CD4-positive, alpha-beta T cell treated with Interferon alpha-2 for 1 hour (primary cell): ENCODE data around the gene MCHR1.

Source experiments
- DNase-seq, 2 donors: peaks; one replicate each; pipeline ENCODE4 v3.0.0-alpha.2; 2020 to 2022

The MCHR1 gene

GRCh38 chr22:40727964-40728615, 48.8 kb downstream of the MCHR1 start:
- DNase-seq = no peak

DNA sequence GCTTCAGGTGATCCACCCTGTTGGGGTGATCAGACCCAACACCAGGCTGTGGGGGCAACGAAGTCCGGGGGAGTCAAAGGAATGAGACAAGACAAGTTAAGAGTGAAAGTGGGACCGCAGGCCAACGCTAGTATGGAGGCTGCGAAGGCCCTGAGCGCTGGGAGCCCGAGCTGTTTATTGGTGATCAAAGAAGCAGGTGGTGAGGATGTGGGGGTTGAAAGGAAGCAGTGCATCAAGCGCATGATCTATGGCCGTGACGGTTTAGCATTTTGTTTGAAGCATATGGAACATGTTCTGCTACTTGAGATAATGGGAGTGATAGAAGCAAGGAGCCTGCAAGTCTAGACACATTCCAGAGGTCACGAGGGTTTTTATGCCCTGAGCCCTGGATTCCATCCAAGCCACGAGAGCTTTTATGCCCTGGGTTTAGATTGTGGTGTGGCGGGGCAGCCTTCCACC, 49.5 kb downstream of the MCHR1 start:
- peak; percentile 55 to 68 for DNase-seq

DNA sequence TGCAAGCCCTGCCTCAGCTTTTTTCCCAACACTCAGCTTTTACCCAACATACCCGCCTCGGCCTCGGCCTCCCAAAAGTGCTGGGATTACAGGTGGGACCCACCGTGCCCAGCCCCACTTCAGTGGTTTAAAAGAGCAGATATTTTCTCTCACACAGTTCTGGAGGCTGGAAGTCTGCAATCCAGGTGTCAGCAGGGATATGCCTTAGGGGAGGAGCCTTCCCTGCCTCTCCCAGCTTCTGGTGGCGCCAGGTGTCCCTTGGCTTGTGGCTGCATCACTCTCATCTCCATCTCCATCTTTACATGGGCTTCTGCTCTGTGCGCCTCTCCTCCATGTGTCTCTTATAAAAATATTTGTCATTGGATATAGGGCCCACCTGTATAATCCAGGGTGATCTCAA, 50.0 kb downstream of the MCHR1 start:
- no peak for DNase-seq
